Activated CD8-positive, alpha-beta memory T cell treated with anti-CD3 and anti-CD28 coated beads, Interleukin-2, amount 10 ng/mL, durations not matched to agents 7 days and 5 days (primary cell): Measurements from ENCODE around the gene GSDMA. TPM values are rescaled to one million over a fixed set of nuclear protein-coding genes. Genes with fewer than 3 reads are reported as not detected.

ENCODE experiments used
- ATAC-seq: fragments of 150-1000 bp; cut with Tn5 transposase; one replicate; pipeline ENCODE4 v1.10.0; 2021; ENCODE audit warnings: moderate library complexity
- CTCF ChIA-PET: fragments of 350-600 bp; sonication (Branson Sonifier 250); formaldehyde crosslinking; loops from one replicate; lab custom pipeline; 2021; ENCODE audit warnings: antibody characterized with exemption; lab: Charles Lee
- DNase-seq: peaks from one replicate; pipeline ENCODE4 v3.0.0-alpha.2; 2020
- H3K27ac Mint-ChIP-seq: one replicate; pipeline ENCODE4 v1.8.0; 2021; ENCODE audit warnings: mild to moderate bottlenecking, mixed read lengths
- H3K27me3 Mint-ChIP-seq: one replicate; pipeline ENCODE4 v1.8.0; 2021; ENCODE audit warnings: mixed read lengths
- H3K36me3 Mint-ChIP-seq: one replicate; pipeline ENCODE4 v1.8.0; 2021; ENCODE audit warnings: mild to moderate bottlenecking, mixed read lengths
- H3K4me1 Mint-ChIP-seq: one replicate; pipeline ENCODE4 v1.8.0; 2021; ENCODE audit warnings: mixed read lengths
- H3K4me3 Mint-ChIP-seq: one replicate; pipeline ENCODE4 v1.8.0; 2021; ENCODE audit warnings: mild to moderate bottlenecking, moderate library complexity, mixed read lengths
- H3K9me3 Mint-ChIP-seq: one replicate; pipeline ENCODE4 v1.8.0; 2022; ENCODE audit warnings: low read depth, mixed read lengths
- total RNA-seq, 2 experiments: library from RNA; stranded (reverse); gene quantifications; one replicate each; pipeline ENCODE4 v1.2.3, GENCODE V29; 2021

GSDMA gene
- total RNA-seq, 2 experiments from 2014 or later, result not detected

- H3K27ac Mint-ChIP-seq, result peak overlapping the region; percentile 82
- ATAC-seq (no peak), DNase-seq (no peak)
- peaks cover 10% of the 10 kb centered on the region for H3K27me3 Mint-ChIP-seq
- peak overlapping the region; percentile 76 for H3K4me3 Mint-ChIP-seq
- H3K9me3 Mint-ChIP-seq, result no peaks in the 10 kb centered on the region
- no peaks in the 10 kb centered on the region for H3K36me3 Mint-ChIP-seq
- CTCF ChIA-PET, result interaction anchor here (0.7 to 2.5 kb wide), 4 partner anchors 13 to 332 kb away, joined by 3 to 9 read pairs (median 6); partner anchors contain the start of gene PSMD3
- H3K4me1 Mint-ChIP-seq, result peaks cover 16% of the 10 kb centered on the region
Observed at GRCh38 chr17:39953471-39953888, 9.3 kb upstream of the GSDMA start.

- Mint-ChIP-seq H3K27ac (no peak overlapping the region), H3K4me3 (no peak overlapping the region), H3K36me3 (no peaks in the 10 kb centered on the region), H3K9me3 (no peaks in the 10 kb centered on the region), H3K4me1 (peaks cover 18% of the 10 kb centered on the region), H3K27me3 (peaks cover 10% of the 10 kb centered on the region)
- ATAC-seq, result no peak
- CTCF ChIA-PET, result interaction anchor here (1.0 to 2.9 kb wide), 5 partner anchors 26 to 333 kb away, joined by 3 to 9 read pairs (median 6); partner anchors contain the start of gene PSMD3
- no peak for DNase-seq
Observed at GRCh38 chr17:39954876-39955275, 7.9 kb upstream of the GSDMA start.

- CTCF ChIA-PET, result interaction anchor here (1.2 to 10.7 kb wide), 4 partner anchors 24 to 83 kb away, joined by 3 to 129 read pairs (median 5); partner anchors contain the start of gene PSMD3
- Mint-ChIP-seq H3K27ac (no peak overlapping the region), H3K9me3 (no peaks in the 10 kb centered on the region), H3K36me3 (no peaks in the 10 kb centered on the region), H3K4me1 (peaks cover 18% of the 10 kb centered on the region), H3K27me3 (peaks cover 10% of the 10 kb centered on the region), H3K4me3 (no peak overlapping the region)
- ATAC-seq (no peak), DNase-seq (no peak)
Observed at GRCh38 chr17:39955726-39956225, 7.0 kb upstream of the GSDMA start.

- DNase-seq (no peak), ATAC-seq (no peak)
- no peak overlapping the region for H3K4me3 Mint-ChIP-seq
- CTCF ChIA-PET, result interaction anchor here (1.0 to 10.7 kb wide), 4 partner anchors 12 to 318 kb away, joined by 3 to 129 read pairs (median 7); partner anchors contain the start of gene PSMD3
- no peak overlapping the region for H3K27ac Mint-ChIP-seq
- no peaks in the 10 kb centered on the region for H3K36me3 Mint-ChIP-seq
- peaks cover 17% of the 10 kb centered on the region for H3K4me1 Mint-ChIP-seq
- peaks cover 7% of the 10 kb centered on the region for H3K27me3 Mint-ChIP-seq
- H3K9me3 Mint-ChIP-seq, result no peaks in the 10 kb centered on the region
Observed at GRCh38 chr17:39960524-39961041, 2.2 kb upstream of the GSDMA start.

GRCh38 chr17:39963829-39964228 lies 1.0 kb downstream of the GSDMA start:
- Mint-ChIP-seq H3K4me3 (no peak overlapping the region), H3K9me3 (no peaks in the 10 kb centered on the region), H3K4me1 (peaks cover 19% of the 10 kb centered on the region), H3K36me3 (no peaks in the 10 kb centered on the region), H3K27me3 (peaks cover 19% of the 10 kb centered on the region), H3K27ac (no peak overlapping the region)
- no peak for DNase-seq
- CTCF ChIA-PET, result interaction anchor here (10.7 kb wide), 1 partner anchor 16 kb away, joined by 129 read pairs; the partner anchor contains the start of gene PSMD3
- ATAC-seq, result no peak

- Mint-ChIP-seq H3K27ac (no peak overlapping the region), H3K4me3 (no peak overlapping the region), H3K9me3 (no peaks in the 10 kb centered on the region), H3K36me3 (no peaks in the 10 kb centered on the region), H3K4me1 (peaks cover 14% of the 10 kb centered on the region), H3K27me3 (peaks cover 30% of the 10 kb centered on the region)
- DNase-seq, result no peak
- no peak for ATAC-seq
- CTCF ChIA-PET, result interaction anchor here (1.2 to 10.7 kb wide), 2 partner anchors 14 to 343 kb away, joined by 3 to 129 read pairs; partner anchors contain the start of gene PSMD3
Observed at GRCh38 chr17:39965017-39965699, 2.4 kb downstream of the GSDMA start.

GRCh38 chr17:39966771-39967170 lies 4.0 kb downstream of the GSDMA start:
- Mint-ChIP-seq H3K9me3 (no peaks in the 10 kb centered on the region), H3K4me1 (peaks cover 14% of the 10 kb centered on the region), H3K27ac (no peak overlapping the region), H3K4me3 (no peak overlapping the region), H3K27me3 (peaks cover 46% of the 10 kb centered on the region), H3K36me3 (no peaks in the 10 kb centered on the region)
- ATAC-seq (no peak), DNase-seq (no peak)
- CTCF ChIA-PET, result no interaction called here

GRCh38 chr17:39968761-39969160 lies 6.0 kb downstream of the GSDMA start:
- no peaks in the 10 kb centered on the region for H3K9me3 Mint-ChIP-seq
- no peak overlapping the region for H3K27ac Mint-ChIP-seq
- peaks cover 11% of the 10 kb centered on the region for H3K4me1 Mint-ChIP-seq
- H3K27me3 Mint-ChIP-seq, result peaks cover 56% of the 10 kb centered on the region
- DNase-seq (no peak), ATAC-seq (no peak)
- H3K36me3 Mint-ChIP-seq, result no peaks in the 10 kb centered on the region
- no peak overlapping the region for H3K4me3 Mint-ChIP-seq
- CTCF ChIA-PET, result interaction anchor here (0.9 to 2.8 kb wide), 3 partner anchors 9 to 11 kb away, joined by 3 to 10 read pairs (median 8); partner anchors contain the start of gene PSMD3

- H3K27me3 Mint-ChIP-seq, result peaks cover 59% of the 10 kb centered on the region
- H3K4me1 Mint-ChIP-seq, result peaks cover 7% of the 10 kb centered on the region
- H3K4me3 Mint-ChIP-seq, result no peak overlapping the region
- H3K9me3 Mint-ChIP-seq, result no peaks in the 10 kb centered on the region
- no peaks in the 10 kb centered on the region for H3K36me3 Mint-ChIP-seq
- no peak for DNase-seq
- no peak for ATAC-seq
- CTCF ChIA-PET, result interaction anchor here (1.4 to 2.8 kb wide), 2 partner anchors 11 kb away, joined by 8 to 10 read pairs; partner anchors contain the start of gene PSMD3
- no peak overlapping the region for H3K27ac Mint-ChIP-seq
Observed at GRCh38 chr17:39969375-39969774, 6.6 kb downstream of the GSDMA start.

GRCh38 chr17:39970157-39970692 lies 7.4 kb downstream of the GSDMA start:
- no peak overlapping the region for H3K27ac Mint-ChIP-seq
- no peak overlapping the region for H3K4me3 Mint-ChIP-seq
- CTCF ChIA-PET, result interaction anchor here (2.8 kb wide), 1 partner anchor 10 kb away, joined by 10 read pairs; the partner anchor contains the start of gene PSMD3
- DNase-seq (no peak), ATAC-seq (no peak)
- H3K27me3 Mint-ChIP-seq, result peaks cover 55% of the 10 kb centered on the region
- H3K4me1 Mint-ChIP-seq, result peaks cover 7% of the 10 kb centered on the region
- no peaks in the 10 kb centered on the region for H3K9me3 Mint-ChIP-seq
- H3K36me3 Mint-ChIP-seq, result no peaks in the 10 kb centered on the region

- Mint-ChIP-seq H3K4me3 (no peak overlapping the region), H3K9me3 (no peaks in the 10 kb centered on the region), H3K36me3 (no peaks in the 10 kb centered on the region), H3K27ac (no peak overlapping the region), H3K4me1 (peaks cover 7% of the 10 kb centered on the region), H3K27me3 (peaks cover 61% of the 10 kb centered on the region)
- no peak for ATAC-seq
- CTCF ChIA-PET, result interaction anchor here (0.9 to 2.8 kb wide), 2 partner anchors 9 kb away, joined by 4 to 10 read pairs; partner anchors contain the start of gene PSMD3
- DNase-seq, result no peak
Observed at GRCh38 chr17:39971076-39971603, 8.3 kb downstream of the GSDMA start.

- H3K4me3 Mint-ChIP-seq, result no peak overlapping the region
- H3K27me3 Mint-ChIP-seq, result peaks cover 54% of the 10 kb centered on the region
Observed at GRCh38 chr17:39972271-39972670, 9.5 kb downstream of the GSDMA start.

GRCh38 chr17:39973496-39973895 lies 10.7 kb downstream of the GSDMA start:
- no peak for ATAC-seq
- CTCF ChIA-PET, result interaction anchor here (1.0 to 2.4 kb wide), 2 partner anchors 12 to 15 kb away, joined by 4 to 7 read pairs; no protein-coding TSS in a partner anchor
- no peak overlapping the region for H3K27ac Mint-ChIP-seq
- H3K9me3 Mint-ChIP-seq, result no peaks in the 10 kb centered on the region
- DNase-seq, result no peak
- H3K4me3 Mint-ChIP-seq, result no peak overlapping the region
- peaks cover 56% of the 10 kb centered on the region for H3K27me3 Mint-ChIP-seq
- peaks cover 3% of the 10 kb centered on the region for H3K4me1 Mint-ChIP-seq
- H3K36me3 Mint-ChIP-seq, result no peaks in the 10 kb centered on the region

More at GRCh38 chr17:39972271-39972670, 9.5 kb downstream of the GSDMA start:
- CTCF ChIA-PET, result interaction anchor here (0.9 to 2.4 kb wide), 2 partner anchors 8 to 11 kb away, joined by 4 to 7 read pairs; partner anchors contain the start of gene PSMD3
- no peaks in the 10 kb centered on the region for H3K36me3 Mint-ChIP-seq
- no peaks in the 10 kb centered on the region for H3K9me3 Mint-ChIP-seq
- H3K4me1 Mint-ChIP-seq, result peaks cover 5% of the 10 kb centered on the region
- ATAC-seq, result no peak
- DNase-seq, result no peak
- no peak overlapping the region for H3K27ac Mint-ChIP-seq
